Neuronal stem cell (in vitro differentiated cells): ENCODE data around the gene CTSW.

Experiments
- DNase-seq: peaks from one replicate; pipeline ENCODE4 v3.0.0-alpha.2; 2013; ENCODE audit warnings: low spot score
- H2AFZ ChIP-seq: one replicate; pipeline ENCODE4 v1.6.1; 2013; ENCODE audit warnings: mild to moderate bottlenecking, low read length, inconsistent platforms
- H2AK5ac ChIP-seq: 2 replicates; pipeline ENCODE4 v1.6.1; 2013; ENCODE audit warnings: low read depth, mild to moderate bottlenecking, inconsistent platforms, low read length, moderate library complexity, mixed read lengths
- H2BK120ac ChIP-seq: 2 replicates; pipeline ENCODE4 v1.6.1; 2013; ENCODE audit warnings: low read depth, mild to moderate bottlenecking, inconsistent platforms, low read length, moderate library complexity, mixed read lengths
- H2BK12ac ChIP-seq: one replicate; pipeline ENCODE4 v1.6.1; 2013; ENCODE audit warnings: low read length, inconsistent platforms
- H2BK15ac ChIP-seq: 2 replicates; pipeline ENCODE4 v1.6.1; 2013; ENCODE audit warnings: mild to moderate bottlenecking, low read length, inconsistent platforms, mixed read lengths
- H2BK5ac ChIP-seq: one replicate; pipeline ENCODE4 v1.6.1; 2013; ENCODE audit warnings: inconsistent platforms, mild to moderate bottlenecking, low read length, moderate library complexity
- H3K14ac ChIP-seq: one replicate; pipeline ENCODE4 v1.6.1; 2013; ENCODE audit warnings: low read length, inconsistent platforms
- H3K18ac ChIP-seq: 2 replicates; pipeline ENCODE4 v1.6.1; 2013; ENCODE audit warnings: low read length, inconsistent platforms
- H3K23ac ChIP-seq: 2 replicates; pipeline ENCODE4 v1.6.1; 2013; ENCODE audit warnings: low read depth, mild to moderate bottlenecking, mixed read lengths, low read length, inconsistent platforms; ENCODE audit not compliant: poor library complexity
- H3K27ac ChIP-seq: replicated peaks from 3 replicates; pipeline ENCODE4 v1.5.1; 2013; ENCODE audit warnings: low read length, inconsistent platforms
- H3K27me3 ChIP-seq, 3 experiments: 2 replicates each; pipeline ENCODE4 v1.6.1; 2013; ENCODE audit warnings: low read length in 3 of 3, mild to moderate bottlenecking in 2 of 3, inconsistent platforms in 1 of 3, low read depth in 1 of 3, mixed read lengths in 1 of 3, moderate library complexity in 1 of 3; ENCODE audit not compliant: control insufficient read depth in 3 of 3, insufficient read depth in 3 of 3
- H3K36me3 ChIP-seq, 2 donors: replicated peaks in 1 of 2; 2 replicates each; pipeline ENCODE4 v1.6.1; 2013; ENCODE audit warnings: low read length in 2 of 2; ENCODE audit not compliant: control insufficient read depth in 2 of 2, insufficient read depth in 2 of 2
- H3K4ac ChIP-seq: 2 replicates; pipeline ENCODE4 v1.6.1; 2013; ENCODE audit warnings: inconsistent platforms, mild to moderate bottlenecking, low read length, moderate library complexity
- H3K4me1 ChIP-seq, 2 donors: 1 replicate in 1 of 2; 2 replicates in 1 of 2; pipeline ENCODE4 v1.6.1; 2013; ENCODE audit warnings: low read length in 2 of 2, low read depth in 1 of 2; ENCODE audit not compliant: control insufficient read depth in 2 of 2, insufficient read depth in 1 of 2
- H3K4me2 ChIP-seq: one replicate; pipeline ENCODE4 v1.6.1; 2013; ENCODE audit warnings: mild to moderate bottlenecking, low read length, inconsistent platforms; ENCODE audit not compliant: insufficient read depth, poor library complexity, severe bottlenecking
- H3K4me3 ChIP-seq, 2 donors: 2 replicates each; pipeline ENCODE4 v1.5.1; 2013; ENCODE audit warnings: low read length in 2 of 2, mild to moderate bottlenecking in 2 of 2, inconsistent platforms in 1 of 2, moderate library complexity in 1 of 2
- H3K79me1 ChIP-seq: one replicate; pipeline ENCODE4 v1.6.1; 2013; ENCODE audit warnings: low read depth, mild to moderate bottlenecking, inconsistent platforms, low read length, moderate library complexity
- H3K9ac ChIP-seq: one replicate; pipeline ENCODE4 v1.6.1; 2013; ENCODE audit warnings: mild to moderate bottlenecking, low read depth, low read length, inconsistent platforms; ENCODE audit not compliant: poor library complexity
- H3K9me3 ChIP-seq, 2 donors: replicated peaks in 1 of 2; 2 replicates each; pipeline versions ENCODE3 to v1.6.1; 2013; ENCODE audit warnings: low read length in 2 of 2, mild to moderate bottlenecking in 2 of 2, inconsistent platforms in 1 of 2, low read depth in 1 of 2, mixed read lengths in 1 of 2, moderate library complexity in 1 of 2; ENCODE audit not compliant: control insufficient read depth in 2 of 2, insufficient read depth in 1 of 2
- H4K8ac ChIP-seq: one replicate; pipeline ENCODE4 v1.6.1; 2013; ENCODE audit warnings: low read depth, mild to moderate bottlenecking, inconsistent platforms, low read length, moderate library complexity
- H4K91ac ChIP-seq: one replicate; pipeline ENCODE4 v1.6.1; 2013; ENCODE audit warnings: low read length, low read depth, mild to moderate bottlenecking, inconsistent platforms; ENCODE audit not compliant: poor library complexity
- WGBS, 2 donors: extraction: QIAGEN DNeasy Blood & Tissue Kit; methylation state at CpG; one replicate each; pipeline ENCODE4 v1.1.7; 2013; ENCODE audit warnings: missing lambda C conversion rate in 2 of 2, mixed read lengths in 1 of 2; ENCODE audit not compliant: insufficient read length in 2 of 2, insufficient replicate concordance in 1 of 2; ENCODE audit errors: extremely low coverage in 2 of 2; 5-methylcytosine and 5-hydroxymethylcytosine counted together

The CTSW gene

GRCh38 chr11:65880844-65881421, 1.3 kb downstream of the CTSW start:
- H2BK12ac ChIP-seq: no peak overlapping the region
- no peak overlapping the region for H2BK5ac ChIP-seq
- H3K4me1 ChIP-seq: peaks cover 0 to 2% of the 10 kb centered on the region in 2 donors
- H2BK120ac ChIP-seq: no peak overlapping the region
- no peak overlapping the region for H3K14ac ChIP-seq
- H3K9me3 ChIP-seq: peaks cover 0 to 2% of the 10 kb centered on the region in 2 donors
- H3K36me3 ChIP-seq: peaks cover 25 to 42% of the 10 kb centered on the region in 2 donors
- no CpG with 5 or more reads among the region's 7 CpGs for WGBS, 2 donors
- no peak overlapping the region for H3K4me3 ChIP-seq
- no peak overlapping the region for H3K4ac ChIP-seq
- H3K27ac ChIP-seq: no peak overlapping the region
- no peak for DNase-seq
- H2AK5ac ChIP-seq: peak overlapping the region; percentile 41
- no peak overlapping the region for H3K23ac ChIP-seq
- H3K4me2 ChIP-seq: no peak overlapping the region
- H3K9ac ChIP-seq: no peak overlapping the region
- no peak overlapping the region for H4K8ac ChIP-seq
- H3K27me3 ChIP-seq: no peaks in the 10 kb centered on the region
- H2BK15ac ChIP-seq: no peak overlapping the region
- H3K79me1 ChIP-seq: no peaks in the 10 kb centered on the region
- H2AFZ ChIP-seq: no peak overlapping the region
- no peak overlapping the region for H4K91ac ChIP-seq
- H3K18ac ChIP-seq: peak overlapping the region; percentile 41

- peaks cover 1 to 7% of the 10 kb centered on the region in 2 donors for H3K4me1 ChIP-seq
- H3K9me3 ChIP-seq: peaks cover 0 to 2% of the 10 kb centered on the region in 2 donors
- H2BK120ac ChIP-seq: no peak overlapping the region
- H3K18ac ChIP-seq: no peak overlapping the region
- no peak overlapping the region for H4K91ac ChIP-seq
- no peak overlapping the region for H2BK15ac ChIP-seq
- H2BK5ac ChIP-seq: no peak overlapping the region
- DNase-seq: no peak
- H3K14ac ChIP-seq: no peak overlapping the region
- no peak overlapping the region for H2AFZ ChIP-seq
- H3K4me2 ChIP-seq: no peak overlapping the region
- no peak overlapping the region for H3K27ac ChIP-seq
- no peaks in the 10 kb centered on the region for H3K27me3 ChIP-seq
- peaks cover 1% of the 10 kb centered on the region for H3K79me1 ChIP-seq
- peak overlapping the region; percentile 60 for H2AK5ac ChIP-seq
- WGBS, 2 donors: no CpG with 5 or more reads among the region's 30 CpGs
- peak overlapping the region in 1 of 2 donors; percentile 6 for H3K4me3 ChIP-seq
- no peak overlapping the region for H4K8ac ChIP-seq
- no peak overlapping the region for H3K4ac ChIP-seq
- H3K36me3 ChIP-seq: peaks cover 33 to 53% of the 10 kb centered on the region in 2 donors
- H3K23ac ChIP-seq: no peak overlapping the region
- H2BK12ac ChIP-seq: no peak overlapping the region
- H3K9ac ChIP-seq: peak overlapping the region; percentile 33
These were observed 2.8 kb downstream of the CTSW start for GRCh38 chr11:65882120-65883057.

GRCh38 chr11:65883058-65883761, 3.6 kb downstream of the CTSW start:
- H3K9ac ChIP-seq: no peak overlapping the region
- no peak overlapping the region for H3K4me2 ChIP-seq
- H3K4me1 ChIP-seq: peaks cover 6 to 9% of the 10 kb centered on the region in 2 donors
- H4K8ac ChIP-seq: no peak overlapping the region
- no peak overlapping the region for H4K91ac ChIP-seq
- no peak overlapping the region for H3K23ac ChIP-seq
- no peak overlapping the region for H2BK120ac ChIP-seq
- H3K27me3 ChIP-seq: no peaks in the 10 kb centered on the region
- no peak overlapping the region for H3K4ac ChIP-seq
- H3K27ac ChIP-seq: no peak overlapping the region
- peaks cover 33 to 53% of the 10 kb centered on the region in 2 donors for H3K36me3 ChIP-seq
- peaks cover 3% of the 10 kb centered on the region for H3K79me1 ChIP-seq
- no peak overlapping the region for H3K18ac ChIP-seq
- no peak overlapping the region for H2BK5ac ChIP-seq
- no peak overlapping the region for H3K4me3 ChIP-seq
- peak overlapping the region; percentile 78 for H2AK5ac ChIP-seq
- no peak overlapping the region for H3K14ac ChIP-seq
- H3K9me3 ChIP-seq: peaks cover 0 to under 1% of the 10 kb centered on the region in 2 donors
- H2AFZ ChIP-seq: no peak overlapping the region
- H2BK15ac ChIP-seq: no peak overlapping the region
- H2BK12ac ChIP-seq: no peak overlapping the region
- no peak for DNase-seq
- WGBS, 2 donors: no CpG with 5 or more reads among the region's 13 CpGs
